CD4-positive, alpha-beta T cell treated with Interleukin-15 for 4 hours (primary cell): Measurements from ENCODE around the gene PTPN13.
"Not testable (repeated sequence)": the region's sequence is repeated elsewhere in the genome, so short reads cannot be mapped to it uniquely, and the experiment has no call there.

Experiments
- DNase-seq: peaks from one replicate; pipeline ENCODE4 v3.0.0-alpha.2; 2020; ENCODE audit warnings: low spot score

The PTPN13 gene

DNA sequence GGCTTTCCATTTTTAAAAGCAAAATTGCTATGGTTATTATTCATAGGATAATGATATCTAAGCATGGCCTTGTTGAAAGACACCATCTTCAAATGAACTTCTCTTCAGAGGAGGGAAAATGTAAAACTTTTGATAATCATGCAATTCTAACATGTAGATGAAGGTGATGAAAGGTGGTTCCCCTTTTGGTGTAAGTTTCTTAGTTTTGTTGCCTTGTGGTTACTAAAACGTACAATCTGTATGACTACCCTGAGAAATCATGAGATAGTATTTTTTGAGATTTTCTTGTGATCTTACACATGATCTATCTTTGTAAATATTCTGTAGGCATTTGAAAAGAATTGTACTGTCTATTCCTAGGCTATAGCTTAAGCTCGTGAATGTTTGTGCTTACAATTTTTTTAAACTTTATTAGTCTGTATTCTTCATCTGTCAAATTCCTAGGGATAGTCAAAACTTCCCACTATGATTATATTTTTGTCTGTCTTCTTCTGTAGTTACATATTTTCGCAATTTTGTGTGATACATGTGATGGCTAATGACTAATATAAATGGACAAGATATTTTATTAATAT lies 47.5 kb downstream of the PTPN13 start:
- DNase-seq = no peak

- no peak for DNase-seq
Measured at GRCh38 chr4:86644892-86645291, 50.8 kb downstream of the PTPN13 start.

DNA sequence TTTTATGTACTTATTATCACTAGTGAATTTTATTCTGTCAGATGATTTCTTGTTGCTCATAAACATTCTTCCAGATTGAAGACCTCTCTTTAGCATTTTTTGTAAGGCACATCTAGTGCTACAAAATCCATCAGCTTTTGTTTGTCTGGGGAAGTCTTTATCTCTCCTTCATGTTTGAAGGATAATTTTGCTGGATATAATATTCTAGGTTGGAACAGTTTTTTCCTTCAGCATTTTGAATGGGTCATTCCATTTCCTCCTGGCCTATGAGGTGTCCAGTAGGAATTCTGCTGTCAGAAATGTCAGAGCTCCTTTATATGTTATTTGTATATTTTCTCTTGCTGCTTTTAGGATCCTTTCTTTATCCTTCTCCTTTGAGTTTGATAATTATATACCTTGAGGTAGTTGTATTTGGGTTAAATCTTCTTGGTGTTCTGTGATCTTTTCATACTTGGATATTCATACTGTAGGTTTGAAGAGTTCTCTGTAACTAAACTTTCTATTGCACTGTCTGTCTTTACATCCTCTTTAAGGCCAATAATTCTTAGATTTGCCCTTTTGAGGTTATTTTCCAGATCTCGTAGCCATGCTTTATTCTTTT lies 58.3 kb downstream of the PTPN13 start:
- DNase-seq = no peak

- DNase-seq = no peak
Measured at GRCh38 chr4:86653237-86653865, 59.2 kb downstream of the PTPN13 start.

GRCh38 chr4:86656781-86657180 lies 62.7 kb downstream of the PTPN13 start:
- not testable (repeated sequence) for DNase-seq

DNA sequence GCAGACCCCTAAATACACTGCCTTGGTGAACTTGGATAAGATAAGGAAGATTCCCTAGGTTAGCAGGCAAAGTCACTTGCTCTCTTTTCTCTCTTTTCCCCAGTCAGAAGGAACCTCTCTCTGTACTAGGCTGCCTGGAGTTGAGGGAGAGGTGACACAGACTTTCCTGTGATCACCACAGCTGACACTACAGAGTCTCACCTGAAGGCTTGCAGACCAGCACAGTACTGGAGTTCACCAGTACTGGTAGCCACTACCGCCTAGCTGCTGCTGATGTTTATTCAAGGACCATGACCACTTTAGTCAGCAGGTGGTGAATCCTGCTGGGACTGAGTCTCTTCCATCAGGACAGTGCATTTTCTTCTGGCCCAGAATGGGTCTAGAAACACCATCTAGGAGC lies 63.3 kb downstream of the PTPN13 start:
- no peak for DNase-seq

- DNase-seq = no peak
Measured at GRCh38 chr4:86657910-86658309, 63.8 kb downstream of the PTPN13 start.

- no peak for DNase-seq
Measured at GRCh38 chr4:86660401-86660800, 66.3 kb downstream of the PTPN13 start.

GRCh38 chr4:86661006-86661405 lies 66.9 kb downstream of the PTPN13 start:
- no peak for DNase-seq

DNA sequence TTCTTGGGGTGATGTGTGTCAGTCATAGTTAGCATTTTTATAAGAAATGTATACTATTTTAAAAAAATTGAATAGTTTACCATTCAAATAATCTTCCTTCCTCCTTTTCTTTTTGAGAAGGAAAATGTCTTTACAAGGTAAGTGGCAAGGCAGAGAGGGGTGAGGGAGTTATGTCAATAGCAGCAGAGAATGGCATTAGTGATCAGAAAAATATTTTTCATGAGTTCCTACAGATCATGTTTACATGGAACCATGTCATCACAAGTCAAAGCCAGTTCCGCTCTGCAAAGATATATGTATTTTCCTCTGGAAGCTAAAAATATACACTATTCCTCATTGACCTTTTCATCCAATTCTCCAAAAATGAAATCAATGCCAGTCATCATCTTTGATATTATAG lies 67.3 kb downstream of the PTPN13 start:
- no peak for DNase-seq

DNA sequence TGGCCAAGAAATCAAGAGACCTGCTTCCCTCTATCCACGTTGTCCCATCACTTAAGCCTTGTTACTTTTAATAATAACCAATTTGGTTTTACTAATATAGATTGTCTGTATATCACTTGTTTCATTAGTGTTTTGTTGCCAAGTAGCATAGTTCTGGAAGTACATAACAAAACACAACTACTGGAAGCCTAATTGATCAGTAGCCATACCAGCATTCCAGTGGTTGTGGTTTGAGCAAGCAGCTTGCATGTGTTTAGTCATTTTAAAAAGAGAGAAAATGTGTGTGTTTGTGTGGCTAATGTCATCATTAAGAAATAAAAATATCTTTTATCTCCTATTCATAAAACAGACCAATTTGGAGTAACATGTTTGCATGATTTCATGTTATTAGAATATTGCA lies 70.8 kb downstream of the PTPN13 start:
- DNase-seq = no peak

DNA sequence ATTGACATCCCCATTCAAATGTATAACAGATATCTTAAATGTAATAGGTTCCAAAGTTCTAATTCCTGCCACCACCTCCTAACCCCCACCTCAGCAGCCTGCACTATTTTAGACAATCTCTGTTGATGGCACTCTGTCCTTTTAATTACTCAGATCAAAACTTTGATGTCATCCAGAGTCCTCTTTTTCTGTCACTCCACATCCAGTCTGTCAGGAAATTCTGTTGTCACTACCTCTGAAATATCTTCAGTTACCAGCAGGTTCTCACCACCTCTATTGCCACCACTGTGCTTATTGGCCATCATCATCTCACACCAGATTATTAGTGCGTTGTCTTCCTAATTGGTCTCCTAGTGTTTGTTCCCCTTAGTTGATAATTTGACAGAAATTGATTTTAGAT lies 76.2 kb downstream of the PTPN13 start:
- DNase-seq = no peak

- no peak for DNase-seq
Measured at GRCh38 chr4:86670756-86671155, 76.6 kb downstream of the PTPN13 start.

GRCh38 chr4:86675548-86675947 lies 81.4 kb downstream of the PTPN13 start:
- no peak for DNase-seq

GRCh38 chr4:86678796-86679195 lies 84.7 kb downstream of the PTPN13 start:
- DNase-seq = no peak

GRCh38 chr4:86679441-86679840 lies 85.3 kb downstream of the PTPN13 start:
- no peak for DNase-seq

GRCh38 chr4:86683167-86683566 lies 89.1 kb downstream of the PTPN13 start:
- no peak for DNase-seq

DNA sequence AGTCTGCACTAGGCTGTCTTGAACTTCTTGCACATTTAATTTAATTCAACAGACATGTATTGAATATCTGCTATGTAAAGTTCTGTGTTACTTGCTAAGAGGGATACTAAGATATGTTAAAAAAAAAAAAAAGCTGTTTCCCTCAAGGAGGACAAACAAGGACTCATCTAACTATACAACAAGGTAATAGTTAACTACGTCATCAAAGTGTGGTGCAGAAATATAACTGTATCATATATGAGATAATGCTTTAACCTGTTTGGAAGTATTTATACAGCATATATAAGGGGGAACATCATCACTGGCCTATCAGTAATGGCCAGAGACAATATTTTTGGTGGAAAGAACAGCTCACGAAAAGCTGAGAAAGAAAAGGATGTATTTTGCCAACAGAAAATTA lies 89.9 kb downstream of the PTPN13 start:
- no peak for DNase-seq

DNA sequence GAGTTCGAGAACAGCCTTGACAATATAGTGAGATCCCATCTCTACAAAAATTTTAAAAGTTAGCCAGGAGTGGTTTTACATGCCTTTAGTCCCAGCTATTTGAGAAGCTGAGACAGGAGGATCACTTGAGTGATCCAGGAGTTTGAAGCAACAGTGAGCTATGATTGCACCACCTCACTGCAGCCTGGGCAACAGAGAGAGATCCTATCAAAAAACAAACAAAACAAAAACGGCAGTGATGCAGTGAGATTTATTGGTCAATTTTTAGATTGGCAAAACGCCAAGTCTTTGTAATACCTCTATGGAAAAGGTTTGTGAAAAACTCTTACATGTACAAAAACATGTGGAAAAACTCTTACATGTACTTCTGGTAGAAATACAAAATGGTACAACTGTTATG lies 91.3 kb downstream of the PTPN13 start:
- no peak for DNase-seq

GRCh38 chr4:86686741-86687140 lies 92.6 kb downstream of the PTPN13 start:
- DNase-seq = no peak

GRCh38 chr4:86688026-86688425 lies 93.9 kb downstream of the PTPN13 start:
- DNase-seq = no peak

DNA sequence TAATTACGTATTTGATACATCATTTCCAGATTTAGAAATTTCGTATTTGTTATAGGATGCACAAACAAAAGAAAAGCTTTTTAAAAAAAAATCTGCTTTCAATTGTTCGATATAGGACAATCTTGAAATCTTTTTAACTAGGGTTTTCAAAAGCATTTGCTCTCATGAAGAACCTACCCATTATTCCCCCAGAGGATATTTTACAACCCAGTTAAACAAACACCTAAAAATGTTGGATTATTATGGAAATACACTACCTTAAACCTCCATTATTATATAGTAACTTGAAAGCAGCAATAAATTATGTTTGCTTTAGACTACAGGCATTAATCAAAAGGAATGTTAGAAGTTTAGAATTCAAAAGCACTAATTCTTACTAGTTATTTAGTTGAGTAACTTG lies 110.5 kb downstream of the PTPN13 start:
- DNase-seq = no peak

GRCh38 chr4:86706923-86707597 lies 112.9 kb downstream of the PTPN13 start:
- DNase-seq = no peak
